ENCODE data around the gene TTC21B.
"Not testable (repeated sequence)": the region's sequence is repeated elsewhere in the genome, so short reads cannot be mapped to it uniquely, and the experiment has no call there.

The TTC21B gene

GRCh38 chr2:165877565-165878550, 75.7 kb downstream of the TTC21B start:
- no peak for DNase-seq

- no peak for DNase-seq
Measured at GRCh38 chr2:165876712-165877111, 76.9 kb downstream of the TTC21B start.

GRCh38 chr2:165876269-165876668, 77.3 kb downstream of the TTC21B start:
- DNase-seq, result no peak

GRCh38 chr2:165874445-165875039, 79.0 kb downstream of the TTC21B start:
- no peak for DNase-seq

GRCh38 chr2:165872101-165872791, 81.3 kb downstream of the TTC21B start:
- no peak for DNase-seq

- no peak for DNase-seq
Measured at GRCh38 chr2:165871025-165871424, 82.6 kb downstream of the TTC21B start.

GRCh38 chr2:165870346-165870745, 83.2 kb downstream of the TTC21B start:
- DNase-seq, result no peak

- no peak for DNase-seq
Measured at GRCh38 chr2:165868211-165868610, 85.4 kb downstream of the TTC21B start.

- DNase-seq, result no peak
Measured at GRCh38 chr2:165864296-165864695, 89.3 kb downstream of the TTC21B start.

GRCh38 chr2:165863810-165864261, 89.7 kb downstream of the TTC21B start:
- DNase-seq, result no peak

GRCh38 chr2:165861083-165861482, 92.5 kb downstream of the TTC21B start:
- DNase-seq, result not testable (repeated sequence)

- DNase-seq, result not testable (repeated sequence)
Measured at GRCh38 chr2:165859723-165860122, 93.9 kb downstream of the TTC21B start.

GRCh38 chr2:165857876-165858275, 95.7 kb downstream of the TTC21B start:
- no peak for DNase-seq

GRCh38 chr2:165852394-165852793, 101.2 kb downstream of the TTC21B start:
- DNase-seq, result no peak

GRCh38 chr2:165847001-165847400, 106.6 kb downstream of the TTC21B start:
- no peak for DNase-seq

- no peak for DNase-seq
Measured at GRCh38 chr2:165846056-165846455, 107.5 kb downstream of the TTC21B start.

GRCh38 chr2:165844216-165844615, 109.4 kb downstream of the TTC21B start:
- no peak for DNase-seq

GRCh38 chr2:165843351-165843750, 110.2 kb downstream of the TTC21B start:
- no peak for DNase-seq

- no peak for DNase-seq
Measured at GRCh38 chr2:165840333-165840958, 113.1 kb downstream of the TTC21B start.

GRCh38 chr2:165839610-165840009, 114.0 kb downstream of the TTC21B start:
- DNase-seq, result no peak

- no peak for DNase-seq
Measured at GRCh38 chr2:165837122-165837521, 116.5 kb downstream of the TTC21B start.

GRCh38 chr2:165835363-165835762, 118.2 kb downstream of the TTC21B start:
- no peak for DNase-seq

GRCh38 chr2:165833156-165833555, 120.4 kb downstream of the TTC21B start:
- no peak for DNase-seq

Data from stimulated activated CD4-positive, alpha-beta T cell treated with anti-CD3 and anti-CD28 coated beads, Interleukin-1b, Interleukin-23, amount 100 ng/mL, for 48 hours (primary cell).